HepG2 (cell line): ENCODE data around the gene SLC12A5. TPM values are rescaled to one million over a fixed set of nuclear protein-coding genes. Genes with fewer than 3 reads are reported as not detected.
A peak's percentile ranks its signal among the peaks of the same experiment; 100 is the strongest.

ENCODE experiments used
- ATAC-seq: fragments of 200-7000 bp; cut with Tn5 transposase; 3 replicates; pipeline ENCODE4 v1.9.1; 2020; ENCODE audit warnings: mild to moderate bottlenecking, moderate library complexity
- BruUV-seq: library from RNA; stranded (reverse); fragments of 400-500 nt; replicated peaks from 2 replicates; lab custom pipeline; 2021; lab: Mats Ljungman, UMichigan
- CTCF ChIA-PET: fragments of 300-600 bp; formaldehyde crosslinking; extraction: SDS; loops from one replicate; lab custom pipeline; 2021; ENCODE audit warnings: low total read pairs, inconsistent platforms, low intra/inter-chr PET ratio; lab: Yijun Ruan, JAX
- POLR2A ChIA-PET: fragments of 350-600 bp; sonication (Branson Sonifier 250); formaldehyde crosslinking; loops from one replicate; lab custom pipeline; 2020; ENCODE audit warnings: antibody characterized with exemption, inconsistent platforms; lab: Yijun Ruan, JAX
- DNase-seq: peaks from one replicate; pipeline ENCODE4 v3.0.0-alpha.2; 2015; ENCODE audit warnings: low spot score
- FAIRE-seq: peaks from 3 replicates; lab custom pipeline; 2011; peaks lifted over from hg19 to GRCh38; lab: Jason Lieb, UNC
- H2AFZ ChIP-seq: one replicate; pipeline ENCODE4 v1.6.1; 2011; ENCODE audit warnings: low read length, inconsistent platforms
- H3K27ac ChIP-seq: fragments of 300-600 bp; 3 replicates; pipeline ENCODE4 v1.8.0; 2011; ENCODE audit warnings: mixed run types, mild to moderate bottlenecking, mixed read lengths, low read length, inconsistent platforms; ENCODE audit not compliant: insufficient read depth; ENCODE audit errors: extremely low read length
- H3K27me3 ChIP-seq, 2 experiments: fragments of 200-600 bp in 1 of 2; 2 replicates in 1 of 2; 3 replicates in 1 of 2; pipeline versions ENCODE4 v1.6.0 to v1.8.0; 2011; ENCODE audit warnings: low read length in 2 of 2, mild to moderate bottlenecking in 2 of 2, moderate library complexity in 2 of 2, inconsistent platforms in 1 of 2; ENCODE audit not compliant: insufficient read depth in 2 of 2, control insufficient read depth in 1 of 2
- H3K36me3 ChIP-seq, 2 experiments: fragments of 200-600 bp in 1 of 2; replicated peaks in 1 of 2; 2 replicates in 1 of 2; 3 replicates in 1 of 2; pipeline versions ENCODE4 v1.5.1 to v1.8.0; 2011; ENCODE audit warnings: low read length in 2 of 2, inconsistent platforms in 1 of 2; ENCODE audit not compliant: insufficient read depth in 2 of 2, control insufficient read depth in 1 of 2
- H3K4me1 ChIP-seq: 2 replicates; pipeline ENCODE4 v1.5.1; 2012; ENCODE audit warnings: low read length, inconsistent platforms; ENCODE audit not compliant: insufficient read depth
- H3K4me2 ChIP-seq: 2 replicates; pipeline ENCODE4 v1.6.0; 2011; ENCODE audit warnings: low read depth, low read length, inconsistent platforms
- H3K4me3 ChIP-seq, 3 experiments: fragments of 200-600 bp in 1 of 3; sonication (generic), shearing (Covaris generic) in 1 of 3; replicated peaks in 1 of 3; 2 replicates each; pipeline ENCODE4 v1.5.1; 2011 to 2016; ENCODE audit warnings: low read length in 3 of 3, inconsistent platforms in 2 of 3, low read depth in 2 of 3, mild to moderate bottlenecking in 2 of 3, control low read depth in 1 of 3, mixed read lengths in 1 of 3; ENCODE audit not compliant: insufficient read depth in 1 of 3
- H3K79me2 ChIP-seq: one replicate; pipeline ENCODE4 v1.6.1; 2011; ENCODE audit warnings: low read length, inconsistent platforms; ENCODE audit not compliant: insufficient read depth
- H3K9ac ChIP-seq: 2 replicates; pipeline ENCODE4 v1.6.0; 2011; ENCODE audit warnings: mild to moderate bottlenecking, low read depth, low read length, inconsistent platforms; ENCODE audit not compliant: insufficient read depth
- H3K9me3 ChIP-seq: 2 replicates; pipeline ENCODE4 v1.5.1; 2012; ENCODE audit warnings: mild to moderate bottlenecking, low read length
- H4K20me1 ChIP-seq: 2 replicates; pipeline ENCODE4 v1.6.0; 2011; ENCODE audit warnings: inconsistent platforms, mild to moderate bottlenecking, low read length, moderate library complexity; ENCODE audit not compliant: insufficient read depth
- CREB1 ChIP-seq, 2 experiments: fragments of 450-650 bp in 1 of 2; IDR thresholded peaks; 2 replicates each; pipeline ENCODE4 v1.6.1; 2016 to 2017; ENCODE audit warnings: control low read depth in 1 of 2, mild to moderate bottlenecking in 1 of 2, missing compliant biosample characterization in 1 of 2, missing genetic modification characterization in 1 of 2
- LRRFIP1 ChIP-seq: sonication (generic); formaldehyde crosslinking; conservative IDR thresholded peaks from 2 replicates; pipeline ENCODE4 v1.4.0; 2020; ENCODE audit warnings: missing genetic modification reagents
- MAFF ChIP-seq: IDR thresholded peaks from 2 replicates; pipeline ENCODE4 v1.6.1; 2011; ENCODE audit warnings: low read depth, low read length, improper control_type of control experiment
- MAFK ChIP-seq, 2 experiments: IDR thresholded peaks in 1 of 2; conservative IDR thresholded peaks in 1 of 2; 2 replicates each; pipeline ENCODE4 v1.6.1; 2011; ENCODE audit warnings: improper control_type of control experiment in 2 of 2, low read length in 2 of 2
- POLR2A ChIP-seq, 2 experiments: IDR thresholded peaks; 2 replicates each; pipeline ENCODE4 v1.6.1; 2011; ENCODE audit warnings: low read depth in 2 of 2, low read length in 2 of 2, mild to moderate bottlenecking in 1 of 2, moderate library complexity in 1 of 2; ENCODE audit not compliant: insufficient read depth in 1 of 2
- TEF ChIP-seq: sonication (generic); formaldehyde crosslinking; IDR thresholded peaks from 2 replicates; pipeline ENCODE4 v1.5.0; 2020; ENCODE audit warnings: missing genetic modification reagents
- ZNF34 ChIP-seq: sonication (generic); formaldehyde crosslinking; IDR thresholded peaks from 2 replicates; pipeline ENCODE4 v1.4.0; 2020; ENCODE audit warnings: mild to moderate bottlenecking, missing genetic modification reagents, borderline replicate concordance
- ZNF546 ChIP-seq: sonication (generic); formaldehyde crosslinking; conservative IDR thresholded peaks from 2 replicates; pipeline ENCODE4 v1.8.1; 2023; ENCODE audit warnings: mild to moderate bottlenecking, missing genetic modification reagents
- WGBS: methylation state at CpG from one replicate; pipeline ENCODE4 v1.1.6; 2017; ENCODE audit warnings: low lambda C conversion rate; 5-methylcytosine and 5-hydroxymethylcytosine counted together
- in situ Hi-C: cut with HindIII; loops from 2 replicates; pipeline ENCODE4 v1.10.0; 2017; ENCODE audit warnings: low pct_unique_long_range_greater_than_20kb; ENCODE audit not compliant: extremely low pct_ligation_motif_present
- intact Hi-C: fragments of 100-400 bp; cut with micrococcal nuclease; formaldehyde crosslinking; loops from one replicate; pipeline ENCODE4 v1.10.0; 2022; ENCODE audit not compliant: unreplicated experiment
- polyA plus RNA-seq, 8 experiments: library from polyadenylated mRNA; depleted of rRNA in 3 of 8; stranded (reverse) in 7 of 8; unstranded in 1 of 8; fragments of >200 nt; fragmentation: Illumina TruSeq in 4 of 8; extraction: Trizol in 4 of 8; gene quantifications; 2 replicates each; pipeline versions ENCODE4 v1.2.1 to v1.2.3, GENCODE V29; 2011 to 2016; ENCODE audit warnings: low read depth in 4 of 8, missing spikeins in 1 of 8, mixed read lengths in 1 of 8; ENCODE audit not compliant: insufficient read depth in 1 of 8
- total RNA-seq, 5 experiments: library from RNA; depleted of rRNA; stranded (reverse); fragments of >200 nt; fragmentation: Illumina TruSeq; extraction: Trizol; gene quantifications; 2 replicates each; pipeline ENCODE4 v1.2.3, GENCODE V29; 2016; ENCODE audit warnings: low read depth in 1 of 5

The SLC12A5 gene
- total and polyA plus RNA-seq, 2 of the 13 experiments (the other 11 are each of a cell fraction or from before 2014, with no cell fraction given), result 4.3 to 5.4 TPM

GRCh38 chr20:46083101-46083500, 54.1 kb downstream of the SLC12A5 start:
- no peak for DNase-seq
- Histone ChIP-seq H3K4me3 (no peak overlapping the region), H2AFZ (no peak overlapping the region), H3K36me3 (peaks cover 8 to 16% of the 10 kb centered on the region in 2 experiments), H3K79me2 (peaks cover 99% of the 10 kb centered on the region), H3K4me2 (no peak overlapping the region), H3K9me3 (no peaks in the 10 kb centered on the region), H4K20me1 (peaks cover 72% of the 10 kb centered on the region), H3K4me1 (peaks cover 41% of the 10 kb centered on the region), H3K27ac (no peak overlapping the region), H3K9ac (no peak overlapping the region), H3K27me3 (no peaks in the 10 kb centered on the region)
- WGBS, result 97% methylated on average over 6 of the region's 6 CpGs
- intact Hi-C loops (no loop called here), in situ Hi-C loops (no loop called here)
- CTCF ChIA-PET, result no interaction called here
- no peak for FAIRE-seq
- POLR2A ChIA-PET, result no interaction called here
- no peak for TF ChIP-seq ZNF546 (CRISPR knock-in tag)
- peak in 1 of 2 experiments; percentile 13; a peak in 1 of 4 replicates for TF ChIP-seq POLR2A (IDR thresholded peaks at IDR 0.05; ENCODE audit: insufficient read depth in 1 of 2, low read depth in 2 of 2, low read length in 2 of 2)
- no peak for ATAC-seq
- no TSS peak for BruUV-seq

- ChIA-PET CTCF (no interaction called here), POLR2A (no interaction called here)
- Histone ChIP-seq H3K27me3 (no peaks in the 10 kb centered on the region), H3K36me3 (peaks cover 6 to 11% of the 10 kb centered on the region in 2 experiments), H3K4me2 (no peak overlapping the region), H4K20me1 (peaks cover 77% of the 10 kb centered on the region), H3K9me3 (no peaks in the 10 kb centered on the region), H3K4me3 (no peak overlapping the region), H3K27ac (no peak overlapping the region), H3K4me1 (peaks cover 46% of the 10 kb centered on the region), H2AFZ (no peak overlapping the region), H3K9ac (no peak overlapping the region), H3K79me2 (peaks cover 100% of the 10 kb centered on the region)
- intact Hi-C loops (no loop called here), in situ Hi-C loops (no loop called here)
- no TSS peak for BruUV-seq
- 96% methylated on average over 1 of the region's 1 CpG for WGBS
- no peak for ATAC-seq
- no peak for FAIRE-seq
- TF ChIP-seq ZNF34, result no peak
- TF ChIP-seq MAFF, result peak; percentile 63
- TF ChIP-seq LRRFIP1 (CRISPR knock-in tag), result no peak
- no peak for TF ChIP-seq CREB1 (IDR thresholded peaks at IDR 0.05)
- no peak for TF ChIP-seq CREB1 (CRISPR knock-in tag; IDR thresholded peaks at IDR 0.05)
- TF ChIP-seq TEF (CRISPR knock-in tag), result no peak
- TF ChIP-seq MAFK (conservative IDR thresholded peaks at IDR 0.05 in 1 of 2, IDR thresholded peaks at IDR 0.05 in 1 of 2; ENCODE audit: low read length in 2 of 2), result peak; percentile 50 to 62; a peak in 3 of 4 replicates
- no peak for DNase-seq
Observed at GRCh38 chr20:46083531-46084061, 54.6 kb downstream of the SLC12A5 start.
